Liver (tissue), 9 donors: ENCODE results near the gene DOK3. TPM values are rescaled to one million over a fixed set of nuclear protein-coding genes. Genes with fewer than 3 reads are reported as not detected.

Experiments used
- DNase-seq: peaks from one replicate; pipeline ENCODE4 v3.0.0-alpha.2; 2017; ENCODE audit warnings: low spot score
- H3K27ac ChIP-seq, 2 donors: one replicate each; pipeline ENCODE4 v1.7.0; 2013; ENCODE audit warnings: inconsistent platforms in 2 of 2, low read length in 2 of 2, control low read depth in 1 of 2, low read depth in 1 of 2, mild to moderate bottlenecking in 1 of 2
- H3K27me3 ChIP-seq, 4 donors: one replicate each; pipeline versions ENCODE4 v1.6.1 to v1.7.0; 2013; ENCODE audit warnings: low read length in 3 of 4, inconsistent platforms in 1 of 4, mild to moderate bottlenecking in 1 of 4, moderate library complexity in 1 of 4; ENCODE audit not compliant: control insufficient read depth in 4 of 4, insufficient read depth in 4 of 4
- H3K36me3 ChIP-seq, 4 donors: one replicate each; pipeline versions ENCODE4 v1.6.1 to v1.7.0; 2013; ENCODE audit warnings: low read length in 3 of 4, mild to moderate bottlenecking in 3 of 4, low read depth in 1 of 4, moderate library complexity in 1 of 4; ENCODE audit not compliant: control insufficient read depth in 4 of 4, insufficient read depth in 3 of 4
- H3K4me1 ChIP-seq, 4 donors: one replicate each; pipeline versions ENCODE4 v1.6.1 to v1.7.0; 2013; ENCODE audit warnings: low read length in 3 of 4, mild to moderate bottlenecking in 3 of 4, moderate library complexity in 1 of 4; ENCODE audit not compliant: control insufficient read depth in 4 of 4, insufficient read depth in 4 of 4
- H3K4me3 ChIP-seq, 3 donors: one replicate each; pipeline versions ENCODE4 v1.6.1 to v1.7.0; 2013; ENCODE audit warnings: low read length in 3 of 3, control low read depth in 1 of 3, low read depth in 1 of 3, mild to moderate bottlenecking in 1 of 3
- H3K9ac ChIP-seq, 2 donors: one replicate each; pipeline ENCODE4 v1.7.0; 2013; ENCODE audit warnings: low read length in 2 of 2, mild to moderate bottlenecking in 2 of 2, moderate library complexity in 2 of 2, control low read depth in 1 of 2, low read depth in 1 of 2
- H3K9me3 ChIP-seq, 4 donors: one replicate each; pipeline versions ENCODE4 v1.6.1 to v1.7.0; 2013; ENCODE audit warnings: low read length in 3 of 4; ENCODE audit not compliant: control insufficient read depth in 4 of 4
- ATF3 ChIP-seq: IDR thresholded peaks from 2 replicates; pipeline ENCODE4 v1.6.1; 2016; ENCODE audit warnings: antibody characterized with exemption
- CTCF ChIP-seq: fragments of 150-350 bp; IDR thresholded peaks from 2 replicates; pipeline ENCODE4 v1.5.1; 2017; ENCODE audit warnings: improper control_type of control experiment, low read depth, low read length; ENCODE audit not compliant: missing input control
- EGR1 ChIP-seq, 2 donors: IDR thresholded peaks; 2 replicates each; pipeline ENCODE4 v1.6.1; 2016 to 2018; ENCODE audit warnings: antibody characterized with exemption in 2 of 2, low read depth in 2 of 2
- FOXA1 ChIP-seq: IDR thresholded peaks from 2 replicates; pipeline ENCODE4 v1.6.1; 2016; ENCODE audit warnings: antibody characterized with exemption
- FOXA2 ChIP-seq: IDR thresholded peaks from 2 replicates; pipeline ENCODE4 v1.6.1; 2016; ENCODE audit warnings: antibody characterized with exemption
- GABPA ChIP-seq, 2 donors: IDR thresholded peaks in 1 of 2; conservative IDR thresholded peaks in 1 of 2; 2 replicates each; pipeline ENCODE4 v1.6.1; 2016; ENCODE audit warnings: antibody characterized with exemption in 2 of 2, mild to moderate bottlenecking in 1 of 2, moderate library complexity in 1 of 2
- HNF4A ChIP-seq, 2 donors: conservative IDR thresholded peaks; 2 replicates each; pipeline ENCODE4 v1.6.1; 2016; ENCODE audit warnings: antibody characterized with exemption in 2 of 2, mild to moderate bottlenecking in 2 of 2
- HNF4G ChIP-seq: IDR thresholded peaks from 2 replicates; pipeline ENCODE4 v1.6.1; 2016; ENCODE audit warnings: antibody characterized with exemption
- JUND ChIP-seq, 2 donors: IDR thresholded peaks; 2 replicates each; pipeline ENCODE4 v1.6.1; 2016; ENCODE audit warnings: antibody characterized with exemption in 2 of 2
- MAX ChIP-seq: IDR thresholded peaks from 2 replicates; pipeline ENCODE4 v1.6.1; 2016; ENCODE audit warnings: antibody characterized with exemption
- NR2F2 ChIP-seq: IDR thresholded peaks from 2 replicates; pipeline ENCODE4 v1.6.1; 2016; ENCODE audit warnings: antibody characterized with exemption
- RAD21 ChIP-seq, 2 donors: IDR thresholded peaks; 2 replicates each; pipeline ENCODE4 v1.6.1; 2016; ENCODE audit warnings: antibody characterized with exemption in 2 of 2, mild to moderate bottlenecking in 2 of 2
- RXRA ChIP-seq, 2 donors: IDR thresholded peaks; 2 replicates each; pipeline ENCODE4 v1.6.1; 2017 to 2018; ENCODE audit warnings: antibody characterized with exemption in 2 of 2, mild to moderate bottlenecking in 1 of 2
- SP1 ChIP-seq: IDR thresholded peaks from 2 replicates; pipeline ENCODE4 v1.6.1; 2018; ENCODE audit warnings: antibody characterized with exemption, mild to moderate bottlenecking
- TAF1 ChIP-seq: conservative IDR thresholded peaks from 2 replicates; pipeline ENCODE4 v1.6.1; 2016; ENCODE audit warnings: antibody characterized with exemption, mild to moderate bottlenecking
- YY1 ChIP-seq: IDR thresholded peaks from 2 replicates; pipeline ENCODE4 v1.6.1; 2016; ENCODE audit warnings: antibody characterized with exemption, mild to moderate bottlenecking
- ZBTB33 ChIP-seq: IDR thresholded peaks from 2 replicates; pipeline ENCODE4 v1.6.1; 2016; ENCODE audit warnings: antibody characterized with exemption
- WGBS: extraction: QIAGEN DNeasy Blood & Tissue Kit; methylation state at CpG from one replicate; pipeline ENCODE4 v1.1.7; 2013; 5-methylcytosine and 5-hydroxymethylcytosine counted together
- polyA plus RNA-seq, 2 donors: library from polyadenylated mRNA; stranded (reverse) in 1 of 2; unstranded in 1 of 2; fragments of 200-250 nt in 1 of 2; fragments of >200 nt in 1 of 2; fragmentation: Nextera tagmentation in 1 of 2; extraction: Ambion mirVana in 1 of 2; gene quantifications; one replicate each; pipeline versions ENCODE4 v1.2.1 to v1.2.3, GENCODE V29; 2013 to 2015
- total RNA-seq, 2 donors: library from RNA; depleted of rRNA; stranded (reverse); fragments of >200 nt; gene quantifications; one replicate each; pipeline ENCODE4 v1.2.3, GENCODE V29; 2014
- donor health status: healthy.
- donor health status: healthy.
- donor health status: healthy.
- donor health status: healthy.
- donor health status: healthy.

The DOK3 gene
- total and polyA plus RNA-seq, 4 donors = 1.7 to 19.2 (median 6.6) TPM

- TF ChIP-seq ATF3 (no peak), TAF1 (no peak), HNF4G (no peak), FOXA2 (peak; percentile 33), HNF4A (conservative IDR thresholded peaks at IDR 0.05) (peak; percentile 71 to 87), SP1 (peak; percentile 39), JUND (IDR thresholded peaks at IDR 0.05) (peak in 1 of 2 donors; percentile 29), ZBTB33 (no peak), YY1 (peak; percentile 71), GABPA (IDR thresholded peaks at IDR 0.05 in 1 of 2, conservative IDR thresholded peaks at IDR 0.05 in 1 of 2) (no peak), RXRA (IDR thresholded peaks at IDR 0.05) (peak; percentile 37 to 78)
- H3K27me3 ChIP-seq = no peaks in the 10 kb centered on the region
- H3K4me1 ChIP-seq = peaks cover 9 to 26% (median 18%) of the 10 kb centered on the region in 4 donors
- H3K9ac ChIP-seq = peak overlapping the region; percentile 28 to 54
- no peaks in the 10 kb centered on the region for H3K9me3 ChIP-seq
- H3K4me3 ChIP-seq = peak overlapping the region; percentile 69 to 98 (median 92)
- DNase-seq = no peak
- WGBS = 31% methylated on average over 16 of the region's 16 CpGs
- peaks cover 0 to 4% (median 3%) of the 10 kb centered on the region in 4 donors for H3K36me3 ChIP-seq
- peak overlapping the region; percentile 70 to 77 for H3K27ac ChIP-seq
Observed at GRCh38 chr5:177552839-177553455, 43.3 kb upstream of the DOK3 start.

- Histone ChIP-seq H3K4me3 (no peak overlapping the region), H3K4me1 (peaks cover 13 to 44% (median 32%) of the 10 kb centered on the region in 4 donors), H3K27me3 (no peaks in the 10 kb centered on the region), H3K36me3 (peaks cover 0 to 7% (median 3%) of the 10 kb centered on the region in 4 donors), H3K27ac (no peak overlapping the region), H3K9me3 (no peaks in the 10 kb centered on the region), H3K9ac (no peak overlapping the region)
- WGBS = 98% methylated on average over 1 of the region's 1 CpG
- no peak for DNase-seq
- TF ChIP-seq CTCF = no peak
- TF ChIP-seq YY1 = no peak
- no peak for TF ChIP-seq TAF1
- TF ChIP-seq HNF4G = no peak
- no peak for TF ChIP-seq EGR1 (IDR thresholded peaks at IDR 0.05; ENCODE audit: low read depth in 2 of 2)
- TF ChIP-seq SP1 = no peak
- TF ChIP-seq ZBTB33 = no peak
- TF ChIP-seq RAD21 (IDR thresholded peaks at IDR 0.05) = no peak
- TF ChIP-seq HNF4A (conservative IDR thresholded peaks at IDR 0.05) = no peak
- no peak for TF ChIP-seq NR2F2
- TF ChIP-seq MAX = no peak
- no peak for TF ChIP-seq ATF3
- no peak for TF ChIP-seq FOXA1
- no peak for TF ChIP-seq GABPA (IDR thresholded peaks at IDR 0.05 in 1 of 2, conservative IDR thresholded peaks at IDR 0.05 in 1 of 2)
- no peak for TF ChIP-seq FOXA2
- no peak for TF ChIP-seq JUND (IDR thresholded peaks at IDR 0.05)
Observed at GRCh38 chr5:177550122-177550521, 40.5 kb upstream of the DOK3 start.
